NCI-H187 treated with DMSO at 0.1 percent for 48 hours (cell line): ENCODE results near the gene FERMT2.

Experiments used
- DNase-seq: peaks from one replicate; lab custom pipeline; 2025; lab: John Stamatoyannopoulos, UW

FERMT2 gene

DNA sequence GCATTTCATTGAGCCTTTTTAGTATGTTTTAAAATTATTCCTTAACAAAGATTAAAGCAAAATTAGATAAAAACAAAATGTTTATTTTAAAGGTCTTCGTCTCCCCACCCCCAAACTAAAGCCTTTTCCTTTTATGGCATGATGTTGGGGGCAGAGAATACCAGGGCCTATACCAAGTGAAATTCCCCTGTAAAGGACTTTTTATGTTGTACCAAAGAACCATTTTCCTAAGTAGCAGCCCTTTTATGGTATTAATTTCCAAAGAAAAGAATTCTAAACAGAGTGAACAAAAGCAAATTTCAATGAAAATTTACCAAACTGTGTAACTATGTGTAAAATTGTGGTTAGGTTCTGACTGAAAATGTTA lies 87.5 kb downstream of the FERMT2 start:
- no peak for DNase-seq

DNA sequence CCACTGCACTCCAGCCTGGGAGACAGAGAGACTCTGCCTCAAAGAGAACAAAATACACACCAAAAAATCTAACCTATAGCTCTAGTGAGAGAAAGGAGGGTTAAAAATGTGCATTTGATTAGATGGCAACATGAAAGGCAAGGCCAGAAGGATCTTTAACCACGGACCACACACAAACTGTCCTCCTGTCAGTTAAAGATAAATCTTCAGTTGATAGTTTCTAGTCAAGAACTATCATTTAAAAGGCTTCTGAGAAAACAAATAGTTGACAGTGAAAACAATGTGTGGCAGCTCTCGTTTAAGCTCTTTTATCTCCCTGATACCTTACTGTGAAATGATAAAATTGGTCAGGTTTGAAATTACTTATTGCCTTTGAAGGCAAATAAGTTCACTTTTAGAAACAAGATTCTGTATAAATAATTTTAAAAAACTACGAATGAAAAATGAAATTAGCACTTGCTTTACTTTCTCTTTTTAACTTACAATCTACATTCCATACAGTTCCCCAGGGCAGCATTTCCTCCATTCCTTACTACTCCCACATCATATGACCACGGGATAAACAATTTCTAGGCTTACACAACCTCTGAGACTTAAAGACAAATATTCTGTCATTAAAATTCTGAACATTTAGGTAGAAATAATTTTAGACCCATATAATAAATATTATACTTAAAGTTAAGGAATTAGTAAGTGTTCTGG lies 88.1 kb downstream of the FERMT2 start:
- no peak for DNase-seq

DNA sequence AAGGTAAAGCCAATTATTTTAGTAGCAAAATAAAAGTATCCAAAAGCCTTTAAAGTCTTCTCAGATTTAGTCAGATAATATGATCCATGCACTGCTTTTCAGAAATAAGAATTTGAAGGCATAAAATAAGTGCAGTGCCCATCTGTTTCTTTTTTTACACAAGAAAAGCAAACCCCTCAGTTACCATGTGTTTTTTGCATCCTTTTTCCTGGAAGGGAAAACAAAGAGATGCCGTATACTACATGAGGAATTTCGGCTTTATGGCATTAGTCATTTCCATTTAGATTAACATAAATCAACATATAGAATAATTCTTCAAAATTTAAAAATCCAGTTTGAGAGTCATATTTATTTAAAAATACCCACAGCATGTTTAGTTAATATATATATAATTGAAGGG lies 89.4 kb downstream of the FERMT2 start:
- DNase-seq, result no peak

DNA sequence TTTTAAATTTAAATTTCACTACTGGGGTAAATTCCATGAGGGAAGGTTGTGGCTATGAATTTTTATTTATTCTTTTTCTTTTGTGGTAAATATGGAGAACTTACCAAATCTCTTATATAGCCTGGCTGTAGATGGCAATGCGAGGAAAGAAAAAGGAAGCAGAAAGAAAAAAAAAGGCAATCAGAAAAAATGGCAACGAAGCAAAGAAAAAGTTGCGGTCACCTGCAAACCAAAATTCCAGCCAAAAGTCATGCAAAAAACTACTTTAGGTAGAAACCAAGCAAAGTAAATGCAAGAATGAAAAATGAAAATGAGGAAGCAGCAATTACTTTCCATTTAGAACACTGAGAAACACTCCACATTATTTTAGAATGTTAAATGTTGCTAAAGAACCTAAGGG lies 89.9 kb downstream of the FERMT2 start:
- no peak for DNase-seq

DNA sequence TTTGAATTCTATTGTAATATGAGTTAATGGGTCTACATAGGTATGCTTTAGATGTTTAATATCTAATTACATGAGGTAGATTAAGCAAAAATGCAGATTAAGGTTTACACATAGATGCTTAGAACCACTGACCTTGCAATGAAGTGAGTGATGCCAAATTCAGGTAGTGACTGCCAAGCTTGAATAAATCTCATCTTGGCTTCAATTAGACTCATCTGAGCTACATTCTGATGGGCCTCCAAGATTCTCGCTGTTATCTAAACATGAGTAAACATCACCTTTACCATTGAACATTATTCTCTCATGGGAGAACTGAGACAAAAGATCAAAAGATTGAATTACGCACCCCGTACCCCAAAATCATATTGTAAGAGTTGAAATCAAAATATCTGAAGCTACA lies 90.6 kb downstream of the FERMT2 start:
- no peak for DNase-seq

DNA sequence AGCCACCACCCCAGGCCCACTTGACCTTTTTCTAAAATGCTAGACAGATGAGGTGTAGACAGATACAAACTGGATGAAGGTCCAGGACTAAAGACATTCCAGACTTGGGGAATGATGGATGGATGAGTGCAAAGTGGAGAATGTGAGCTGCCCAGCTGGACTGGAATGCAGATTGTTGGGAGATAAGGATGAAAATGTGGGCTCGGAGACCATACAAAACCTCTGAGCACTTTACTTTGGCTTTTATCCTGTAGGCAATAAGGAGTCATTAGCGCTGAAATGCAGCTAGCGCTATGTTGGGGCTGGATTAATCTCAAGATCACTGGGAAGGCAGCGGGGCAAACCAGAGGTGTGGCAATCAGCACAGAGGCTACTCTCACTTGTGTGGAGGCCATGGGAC lies 94.7 kb downstream of the FERMT2 start:
- no peak for DNase-seq

DNA sequence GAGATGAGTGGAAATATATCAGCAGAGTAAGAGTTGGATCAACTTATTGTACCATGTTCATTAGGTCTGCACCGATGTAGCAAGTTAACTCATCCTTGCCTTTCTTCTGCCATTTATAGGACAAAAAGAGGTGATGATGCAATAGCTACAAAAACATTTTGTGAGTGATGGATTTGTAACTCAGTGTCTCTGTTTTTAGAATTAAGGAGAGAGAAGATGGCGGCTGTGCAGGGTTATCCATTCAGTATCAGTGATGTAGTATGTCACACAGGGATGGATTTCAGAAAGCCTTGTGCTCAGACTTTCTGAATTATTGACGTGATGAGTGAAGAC lies 97.4 kb downstream of the FERMT2 start:
- DNase-seq, result no peak

DNA sequence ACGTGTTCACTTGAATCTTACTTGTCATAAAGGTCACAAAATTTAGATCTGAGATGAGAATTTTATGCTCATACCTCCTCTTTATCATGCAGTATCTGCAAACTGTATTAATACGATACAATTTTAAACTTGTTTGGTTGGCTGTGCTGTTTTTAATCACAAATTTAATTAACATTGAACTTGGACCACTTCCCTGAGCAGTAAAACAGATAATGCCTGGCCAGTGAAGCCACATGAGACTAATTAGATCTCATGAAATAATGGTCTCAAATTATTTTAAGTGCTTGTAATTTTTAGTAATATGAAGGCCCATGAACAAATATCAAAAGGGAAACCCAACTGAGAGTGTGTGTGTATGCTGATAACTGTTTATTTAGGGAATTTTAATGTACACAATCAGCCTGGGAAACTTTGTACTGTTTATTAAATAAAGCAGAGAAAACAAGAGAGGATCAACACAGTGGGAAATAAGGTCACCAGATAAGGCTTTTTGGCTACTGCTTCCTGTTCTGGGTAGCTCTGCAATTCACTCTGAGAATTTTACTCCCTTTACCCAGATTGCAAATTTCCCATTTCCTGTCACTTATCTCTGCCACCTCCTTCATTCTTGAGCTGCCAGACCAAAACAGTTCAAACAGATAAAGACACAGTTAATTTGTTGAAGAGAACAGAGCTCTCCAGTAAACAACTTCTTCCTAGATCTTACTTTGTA lies 97.9 kb downstream of the FERMT2 start:
- no peak for DNase-seq

DNA sequence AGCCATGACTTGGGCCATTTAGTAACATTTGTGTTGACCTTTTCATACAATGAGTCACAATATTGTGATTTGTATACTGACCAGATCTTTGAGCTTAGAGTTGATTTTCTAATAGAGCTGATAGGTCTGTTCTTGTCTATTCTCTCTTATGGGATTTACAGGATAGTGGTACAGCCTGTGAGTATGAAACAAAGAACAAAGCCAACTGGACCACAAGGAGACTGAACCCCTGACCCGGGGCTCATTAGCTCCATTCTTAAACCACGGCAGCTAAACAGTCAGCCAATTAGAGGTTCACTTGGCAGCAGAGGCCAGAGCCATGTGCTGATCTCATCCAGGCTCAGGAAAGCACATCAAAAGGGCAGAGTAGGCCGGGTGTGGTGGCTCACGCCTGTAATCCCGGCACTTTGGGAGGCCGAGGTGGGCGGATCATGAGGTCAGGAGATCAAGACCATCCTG lies 100.4 kb downstream of the FERMT2 start:
- no peak for DNase-seq

DNA sequence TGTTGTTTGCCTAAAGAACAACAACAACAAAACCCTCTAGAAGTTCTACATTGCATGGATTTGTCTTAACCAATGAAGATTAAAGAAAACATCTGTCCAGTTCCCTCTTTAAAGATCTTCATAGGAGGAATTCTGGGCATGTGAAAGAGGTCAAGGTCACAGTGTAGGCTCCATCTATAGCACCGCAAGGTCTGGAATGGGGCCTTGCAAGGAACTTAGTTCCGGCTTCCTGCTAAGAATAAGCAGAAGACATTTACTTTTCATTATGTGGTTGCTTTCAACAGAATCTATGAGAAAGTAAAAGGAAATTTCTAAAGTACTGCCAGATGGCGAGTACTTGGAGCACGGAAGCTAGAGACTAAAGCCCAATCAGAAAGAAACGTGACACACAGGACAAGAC lies 102.2 kb downstream of the FERMT2 start:
- no peak for DNase-seq

DNA sequence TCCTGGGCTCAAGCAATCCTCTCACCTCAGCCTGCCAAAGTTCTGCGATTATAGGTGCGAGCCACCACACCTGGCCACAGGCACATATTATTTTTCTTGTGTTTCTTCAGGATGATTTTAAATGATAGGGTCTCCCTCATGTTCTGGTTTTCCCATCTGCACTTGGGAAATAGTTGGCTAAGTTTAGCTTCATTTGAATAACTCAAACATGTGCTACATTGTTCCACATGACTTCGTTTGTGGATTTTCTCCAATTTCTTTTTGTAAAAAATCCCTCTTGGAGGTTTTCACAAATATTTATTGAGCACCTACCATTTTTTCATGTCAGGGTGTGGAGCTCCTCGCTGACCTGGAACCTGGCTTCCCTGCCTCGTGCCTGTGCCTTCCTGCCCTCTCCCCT lies 104.3 kb downstream of the FERMT2 start:
- DNase-seq, result no peak

DNA sequence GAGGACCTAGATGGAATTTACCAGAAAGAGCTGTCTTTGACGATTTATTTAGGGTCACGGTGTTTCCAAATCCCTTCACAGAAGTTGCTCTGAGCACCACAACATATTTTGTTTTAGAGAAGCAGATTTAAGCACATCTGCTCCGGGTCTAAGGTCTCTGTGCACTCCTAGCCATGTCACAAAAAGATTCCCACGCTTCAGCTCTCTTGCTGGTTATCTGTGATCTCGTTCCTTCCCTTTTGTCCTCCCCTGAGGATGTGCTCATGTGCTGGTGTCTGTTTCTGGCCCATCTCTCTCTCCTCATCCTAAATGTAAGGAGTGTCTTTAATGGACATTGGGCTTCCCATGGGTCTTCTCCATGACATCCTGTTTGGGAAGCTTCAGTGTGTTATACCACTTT lies 105.8 kb downstream of the FERMT2 start:
- no peak for DNase-seq

DNA sequence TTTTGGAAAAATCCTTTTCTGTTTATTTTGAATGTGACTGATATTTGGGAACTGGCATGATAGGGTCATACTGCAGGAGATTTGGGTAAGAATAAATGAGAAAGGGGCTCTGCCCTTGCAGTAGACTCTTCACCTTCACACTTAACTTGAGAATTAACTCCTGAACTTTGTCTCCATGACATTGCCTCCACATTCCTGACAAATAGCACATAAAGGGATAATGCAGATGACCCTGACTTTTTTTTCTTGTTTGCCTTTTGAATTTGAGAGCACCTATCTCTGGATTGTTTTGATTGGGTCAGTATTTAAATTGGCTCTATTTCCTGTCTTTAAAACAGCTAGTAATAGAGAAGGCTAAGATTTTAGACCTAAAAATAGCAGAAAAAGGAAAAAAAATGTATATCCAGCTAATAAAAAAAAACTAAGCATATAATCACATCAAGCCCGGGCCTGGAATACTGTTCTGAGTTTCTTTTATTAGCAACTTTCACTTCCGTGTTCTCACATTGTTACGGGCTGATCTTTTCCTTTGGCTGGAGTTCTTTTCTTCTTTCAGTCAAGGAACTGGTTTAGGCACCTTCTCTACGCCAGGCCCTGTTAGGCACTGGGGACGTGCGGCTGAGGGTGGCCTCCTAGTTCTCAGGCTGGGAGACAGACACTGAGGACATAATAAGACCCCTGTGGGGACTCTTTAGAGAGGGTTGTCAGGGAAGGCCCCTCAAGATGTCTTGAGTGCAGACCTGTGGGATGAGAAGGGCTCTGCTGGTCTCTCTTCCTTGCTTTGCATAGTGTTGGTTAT lies 106.4 kb downstream of the FERMT2 start:
- DNase-seq, result no peak

DNA sequence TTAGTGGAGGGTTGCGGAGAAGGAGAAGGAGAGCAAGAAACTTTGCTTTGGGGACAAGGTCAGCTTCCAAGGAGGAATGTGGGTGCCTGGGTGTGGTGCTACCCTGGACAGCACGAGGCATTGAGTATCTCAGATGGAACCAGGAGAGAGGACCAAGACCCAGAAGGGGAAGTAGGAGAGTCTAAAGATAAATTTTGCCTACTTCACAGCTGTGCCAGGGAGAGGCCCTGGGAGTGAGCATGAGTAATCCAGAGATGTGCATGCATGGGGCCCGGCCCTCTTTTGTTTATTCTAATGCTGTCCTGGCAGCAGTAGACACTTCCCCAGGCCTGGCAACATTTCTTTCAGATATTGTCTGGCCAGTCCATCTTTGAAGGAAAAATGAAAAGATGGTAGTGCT lies 110.0 kb downstream of the FERMT2 start:
- no peak for DNase-seq

DNA sequence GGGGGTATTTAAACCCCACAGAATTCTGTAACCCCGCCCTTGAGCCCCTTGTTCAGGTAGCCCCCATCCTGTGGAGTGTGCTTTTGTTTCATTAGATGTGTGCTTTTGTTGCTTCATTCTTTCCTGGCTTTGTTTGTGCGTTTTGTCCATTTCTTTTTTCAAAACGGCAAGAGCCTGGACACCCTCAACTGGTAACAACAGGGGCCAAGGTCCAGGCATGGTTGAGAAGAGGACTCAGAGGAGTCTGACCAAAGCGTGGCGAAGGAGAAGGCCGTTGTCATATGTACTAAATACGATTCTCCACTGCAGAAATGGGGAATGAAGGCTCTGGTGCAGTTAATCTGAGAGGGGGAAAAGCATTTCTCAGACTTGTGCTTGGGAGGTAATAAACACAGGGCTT lies 113.4 kb downstream of the FERMT2 start:
- DNase-seq, result no peak

DNA sequence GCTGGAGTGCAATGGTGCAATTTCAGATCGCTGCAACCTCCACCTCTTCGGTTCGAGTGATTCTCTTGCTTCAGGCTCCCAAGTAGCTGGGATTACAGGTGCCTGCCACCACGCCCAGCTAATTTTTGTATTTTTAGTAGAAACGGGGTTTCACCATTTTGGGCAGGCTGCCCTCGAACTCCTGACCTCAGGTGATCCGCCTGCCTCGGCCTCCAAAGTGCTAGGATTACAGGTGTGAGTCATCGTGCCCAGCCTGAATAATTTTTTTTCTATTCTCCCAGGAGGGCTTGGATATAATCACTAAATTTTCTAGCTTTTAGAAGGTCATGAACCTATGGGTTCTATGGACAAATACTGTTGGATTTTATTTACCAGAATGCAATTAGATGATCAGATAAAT lies 114.8 kb downstream of the FERMT2 start:
- no peak for DNase-seq

DNA sequence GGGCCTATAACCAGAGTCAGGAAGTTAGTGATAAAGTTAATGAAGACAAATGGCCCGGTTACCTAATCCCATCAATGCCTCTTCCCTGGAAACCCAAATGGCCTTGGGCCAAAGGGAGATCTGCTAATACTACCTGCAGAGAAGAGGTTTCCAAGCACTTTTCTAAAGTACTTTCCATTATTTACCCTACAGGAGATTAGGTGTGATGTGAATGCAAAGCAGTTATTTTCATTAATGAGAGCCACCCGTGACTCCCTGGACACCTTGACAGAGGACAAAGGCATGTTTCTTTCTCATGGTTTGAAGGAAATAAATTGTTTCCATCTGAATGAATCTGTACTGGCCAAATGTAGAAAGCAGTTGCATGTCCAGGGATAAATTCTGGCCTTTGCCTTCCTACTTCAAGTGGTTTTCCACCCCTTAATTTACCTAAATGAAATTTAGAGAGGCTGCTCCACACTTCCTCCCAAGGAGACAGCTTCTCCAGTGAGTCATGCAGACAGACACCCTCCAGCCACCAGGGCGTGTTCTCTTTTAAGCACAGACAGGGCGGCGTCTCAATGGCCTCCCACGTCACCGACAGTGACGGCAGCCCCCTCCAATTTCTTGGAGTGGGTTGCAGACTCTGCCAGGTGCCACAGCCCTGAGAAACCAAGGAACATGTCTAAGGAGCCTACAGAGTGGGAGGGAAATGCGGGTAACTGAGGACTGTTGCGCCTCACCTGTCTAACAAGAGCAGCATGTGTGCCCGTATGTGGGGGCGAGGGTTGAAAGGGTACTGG lies 115.5 kb downstream of the FERMT2 start:
- DNase-seq, result no peak

DNA sequence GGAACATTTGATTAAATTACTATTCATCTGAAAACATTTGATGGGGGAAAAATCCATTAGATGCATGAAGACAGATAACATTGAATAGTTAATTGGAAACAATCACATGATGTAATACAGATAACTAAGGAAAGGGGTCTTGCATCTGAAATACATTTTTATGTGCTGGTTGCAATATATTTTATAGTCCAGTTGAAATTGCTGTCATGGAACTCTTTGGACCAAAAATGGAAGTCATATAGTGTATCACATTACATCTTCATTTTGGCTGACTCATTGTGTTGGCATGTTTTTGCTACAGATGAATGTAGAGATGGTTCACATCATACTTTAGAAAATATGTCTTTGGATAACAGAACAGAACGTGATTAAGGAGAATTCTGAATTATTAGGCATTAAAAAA lies 116.4 kb downstream of the FERMT2 start:
- DNase-seq, result no peak

DNA sequence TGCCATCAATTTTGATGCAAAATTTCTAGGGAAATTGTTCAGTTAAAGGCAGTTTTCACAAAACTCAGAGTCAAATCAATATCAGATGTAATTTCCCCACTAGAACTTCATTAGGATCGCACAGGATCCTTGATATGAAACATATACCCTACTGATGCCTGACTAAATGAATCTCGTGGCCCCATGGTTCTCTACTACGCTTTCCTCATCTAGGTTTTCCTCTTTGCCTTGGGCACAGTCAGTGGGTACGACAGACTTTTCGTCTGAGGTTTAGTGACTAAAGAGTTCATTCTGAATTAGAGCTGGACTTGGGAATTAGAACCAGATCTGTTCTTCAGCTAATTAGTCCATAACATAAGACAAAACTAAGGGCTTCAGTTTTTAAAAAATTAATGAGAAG lies 117.0 kb downstream of the FERMT2 start:
- no peak for DNase-seq

DNA sequence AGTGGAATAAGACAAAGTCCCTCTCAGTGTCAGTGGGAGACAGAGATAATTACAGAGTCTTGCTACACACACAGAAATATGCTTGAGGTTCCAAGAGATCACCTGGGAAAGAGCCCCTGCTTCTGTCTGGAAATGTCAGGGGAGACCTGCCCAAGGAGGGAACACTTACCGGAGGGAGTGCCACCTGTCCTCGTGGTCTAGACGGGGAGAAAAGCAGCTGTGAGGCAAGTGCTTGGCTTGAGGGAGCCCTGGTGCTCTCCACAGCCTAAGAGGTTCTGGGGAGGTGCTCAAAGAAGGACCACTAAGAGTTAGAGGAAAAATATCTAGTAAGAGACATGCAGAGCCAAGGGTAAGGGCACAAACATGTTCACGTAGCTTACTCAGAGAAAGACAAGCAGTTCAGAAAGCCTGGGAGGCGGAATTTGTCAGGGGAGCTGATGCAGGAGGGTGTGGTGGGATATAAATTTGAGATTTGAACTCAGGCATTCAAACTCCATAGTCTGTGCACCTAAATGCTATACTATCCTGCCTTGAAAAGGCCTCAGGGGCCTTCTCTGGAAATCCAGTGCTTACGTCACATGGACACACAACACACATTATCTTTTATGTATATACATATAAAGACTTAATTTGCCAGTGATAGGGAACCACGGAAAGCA lies 121.2 kb downstream of the FERMT2 start:
- no peak for DNase-seq

DNA sequence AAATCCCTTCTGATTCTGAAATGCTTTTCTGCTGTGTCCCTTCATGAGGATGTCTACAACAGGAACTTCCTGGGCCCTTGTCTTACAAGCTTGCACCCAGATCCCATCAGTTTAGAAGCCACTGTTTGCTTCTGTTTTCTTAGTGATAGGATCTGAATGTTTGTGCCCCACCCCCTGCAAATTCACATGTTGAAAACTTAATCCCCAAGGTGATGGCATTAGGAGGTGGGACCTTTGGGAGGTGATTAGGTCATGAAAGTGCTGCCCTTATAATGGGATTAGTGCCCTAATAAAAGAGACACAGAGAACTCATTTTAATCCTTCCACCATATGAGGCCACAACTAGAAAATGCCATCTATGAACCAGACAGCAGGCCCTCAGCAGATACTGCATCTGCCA lies 123.4 kb downstream of the FERMT2 start:
- no peak for DNase-seq

DNA sequence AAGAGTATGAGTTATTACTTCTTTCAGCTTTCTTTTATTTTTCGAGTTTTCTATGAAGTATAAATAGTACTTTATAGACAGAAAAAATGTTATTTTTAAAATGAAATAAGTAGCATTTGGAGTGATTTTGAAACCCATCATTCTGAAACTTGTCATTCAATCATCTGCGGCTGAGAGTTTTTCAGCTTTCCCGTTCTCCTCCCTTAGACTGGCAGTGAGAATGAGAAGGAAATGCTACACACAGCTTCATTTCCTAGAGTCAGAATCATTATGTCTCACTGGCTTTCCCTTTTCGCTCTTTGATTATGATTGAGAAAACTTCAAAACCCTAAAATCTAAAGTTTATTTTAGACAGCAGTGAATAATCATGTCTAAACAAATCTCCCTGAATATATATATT lies 125.8 kb downstream of the FERMT2 start:
- no peak for DNase-seq
